Stimulated activated CD8-positive, alpha-beta memory T cell treated with anti-CD3 and anti-CD28 coated beads, Interleukin-12 subunit alpha, Interleukin-12 subunit beta, amount 100 ng/mL, for 1 hour (primary cell): ENCODE measurements around the gene PGK1.
A peak's percentile ranks its signal among the peaks of the same experiment; 100 is the strongest.
"Not testable (repeated sequence)": the region's sequence is repeated elsewhere in the genome, so short reads cannot be mapped to it uniquely, and the experiment has no call there.

Experiments used
- DNase-seq: peaks from one replicate; pipeline ENCODE4 v3.0.0-alpha.2; 2020; ENCODE audit warnings: low read depth

PGK1 gene

GRCh38 chrX:78103623-78104446 is at the start of gene PGK1:
PGK1 (plus strand) TSS chrX:78104248; CDS start chrX:78104341, 93 bp downstream.
- DNase-seq, result peak; percentile 81

GRCh38 chrX:78063687-78064086 is 40.4 kb upstream of the PGK1 start:
- no peak for DNase-seq

GRCh38 chrX:78064152-78064551 is 39.9 kb upstream of the PGK1 start:
- DNase-seq, result no peak

GRCh38 chrX:78064698-78065601 is 39.1 kb upstream of the PGK1 start:
- not testable (repeated sequence) for DNase-seq

- no peak for DNase-seq
These were observed 37.9 kb upstream of the PGK1 start for GRCh38 chrX:78066110-78066509.

GRCh38 chrX:78071331-78071730 is 32.7 kb upstream of the PGK1 start:
- DNase-seq, result no peak

GRCh38 chrX:78073147-78074077 is 30.6 kb upstream of the PGK1 start:
- DNase-seq, result peak; percentile 22

- DNase-seq, result no peak
These were observed 30.0 kb upstream of the PGK1 start for GRCh38 chrX:78074088-78074487.

- no peak for DNase-seq
These were observed 28.2 kb upstream of the PGK1 start for GRCh38 chrX:78075787-78076389.

- not testable (repeated sequence) for DNase-seq
These were observed 22.6 kb upstream of the PGK1 start for GRCh38 chrX:78081413-78081812.

- no peak for DNase-seq
These were observed 11.8 kb upstream of the PGK1 start for GRCh38 chrX:78092296-78092695.

- no peak for DNase-seq
These were observed 5.9 kb upstream of the PGK1 start for GRCh38 chrX:78098108-78098507.

- DNase-seq, result no peak
These were observed 2.0 kb upstream of the PGK1 start for GRCh38 chrX:78102091-78102490.

- DNase-seq, result no peak
These were observed 936 bp upstream of the PGK1 start for GRCh38 chrX:78103001-78103622.

- DNase-seq, result no peak
These were observed 564 bp downstream of the PGK1 start for GRCh38 chrX:78104447-78105176.

GRCh38 chrX:78105944-78106650 is 2.0 kb downstream of the PGK1 start:
- DNase-seq, result no peak

- no peak for DNase-seq
These were observed 2.6 kb downstream of the PGK1 start for GRCh38 chrX:78106651-78106986.

- no peak for DNase-seq
These were observed 5.4 kb downstream of the PGK1 start for GRCh38 chrX:78109458-78109857.

GRCh38 chrX:78111140-78111931 is 7.3 kb downstream of the PGK1 start:
- no peak for DNase-seq
